OCI-LY7 (cell line): Measurements from ENCODE around the gene CDKL1. TPM values are rescaled to one million over a fixed set of nuclear protein-coding genes. Genes with fewer than 3 reads are reported as not detected.

Experiments used
- BruUV-seq: library from RNA; stranded (reverse); fragments of 400-500 nt; replicated peaks from 2 replicates; lab custom pipeline; 2021; lab: Mats Ljungman, UMichigan
- CTCF ChIA-PET: fragments of 300-600 bp; sonication (Branson Sonifier 250); formaldehyde crosslinking; loops from one replicate; lab custom pipeline; 2022; ENCODE audit warnings: antibody characterized with exemption; ENCODE audit not compliant: unreplicated experiment; lab: Charles Lee
- POLR2A ChIA-PET: fragments of 300-600 bp; sonication (Branson Sonifier 250); formaldehyde crosslinking; loops from one replicate; lab custom pipeline; 2022; ENCODE audit warnings: antibody characterized with exemption; lab: Charles Lee
- DNase-seq: peaks from one replicate; pipeline ENCODE4 v3.0.0-alpha.2; 2015; ENCODE audit warnings: low spot score
- H2AFZ ChIP-seq: fragments of 200-600 bp; sonication (generic), shearing (Covaris generic); 2 replicates; pipeline ENCODE4 v1.6.1; 2014; ENCODE audit warnings: mild to moderate bottlenecking, antibody characterized with exemption, low read length, moderate library complexity
- H3K27ac ChIP-seq: fragments of 200-600 bp; sonication (generic); 2 replicates; pipeline ENCODE4 v1.5.1; 2014; ENCODE audit warnings: mixed run types, low read depth, mild to moderate bottlenecking, moderate library complexity, low read length, inconsistent platforms; ENCODE audit not compliant: poor library complexity, severe bottlenecking
- H3K36me3 ChIP-seq: fragments of 200-600 bp; sonication (generic); 2 replicates; pipeline ENCODE4 v1.6.1; 2014; ENCODE audit warnings: mild to moderate bottlenecking, antibody characterized with exemption, low read length, moderate library complexity, mixed read lengths; ENCODE audit not compliant: insufficient read depth
- H3K4me1 ChIP-seq: fragments of 200-600 bp; sonication (generic); 2 replicates; pipeline ENCODE4 v1.5.1; 2014; ENCODE audit warnings: mild to moderate bottlenecking, low read length; ENCODE audit not compliant: insufficient read depth, poor library complexity, severe bottlenecking
- H3K4me2 ChIP-seq: fragments of 200-600 bp; sonication (generic); 2 replicates; pipeline ENCODE4 v1.6.1; 2014; ENCODE audit warnings: mild to moderate bottlenecking, low read length
- H3K4me3 ChIP-seq: fragments of 200-600 bp; sonication (generic); 2 replicates; pipeline ENCODE4 v1.5.1; 2014; ENCODE audit warnings: mild to moderate bottlenecking, low read depth, low read length; ENCODE audit not compliant: poor library complexity, severe bottlenecking
- H3K79me2 ChIP-seq: fragments of 200-600 bp; sonication (generic); 2 replicates; pipeline ENCODE4 v1.6.1; 2016; ENCODE audit warnings: low read depth, mild to moderate bottlenecking, low read length, moderate library complexity, mixed read lengths; ENCODE audit not compliant: insufficient read depth
- H3K9me2 ChIP-seq: fragments of 200-600 bp; sonication (generic); 2 replicates; pipeline ENCODE4 v1.6.1; 2016; ENCODE audit warnings: mild to moderate bottlenecking, low read length, mixed read lengths; ENCODE audit not compliant: insufficient read depth
- H3K9me3 ChIP-seq: fragments of 200-600 bp; sonication (generic); 2 replicates; pipeline ENCODE4 v1.6.1; 2014; ENCODE audit warnings: mild to moderate bottlenecking, mixed run types, low read length, mixed read lengths
- H4K20me1 ChIP-seq: fragments of 200-600 bp; sonication (generic); 2 replicates; pipeline ENCODE4 v1.6.1; 2014; ENCODE audit warnings: mild to moderate bottlenecking, antibody characterized with exemption, low read length, moderate library complexity, mixed read lengths; ENCODE audit not compliant: insufficient read depth
- EZH2phosphoT487 ChIP-seq: fragments of 200-600 bp; sonication (generic); IDR thresholded peaks from 2 replicates; pipeline ENCODE4 v1.6.1; 2018; ENCODE audit warnings: low read depth, borderline replicate concordance, mild to moderate bottlenecking, mixed run types, antibody characterized with exemption, low read length, moderate library complexity, mixed read lengths
- intact Hi-C: fragments of 100-400 bp; cut with micrococcal nuclease; formaldehyde crosslinking; loops from one replicate; pipeline ENCODE4 v1.10.0; 2022; ENCODE audit not compliant: unreplicated experiment
- total RNA-seq, 2 experiments: library from RNA; depleted of rRNA in 1 of 2; stranded (reverse); fragments of >200 nt in 1 of 2; shearing (Covaris generic) in 1 of 2; gene quantifications; 2 replicates each; pipeline ENCODE4 v1.2.3, GENCODE V29; 2014 to 2022
- TF ChIP-seq, protein P1 (sequence below): fragments of 200-600 bp; sonication (generic); conservative IDR thresholded peaks from 2 replicates; pipeline ENCODE4 v1.5.1; 2014; ENCODE audit warnings: mild to moderate bottlenecking, antibody characterized with exemption, low read length, moderate library complexity, mixed read lengths

CDKL1 gene
- total RNA-seq, 2 experiments from 2014 or later = 0.09 to 0.36 TPM

DNA sequence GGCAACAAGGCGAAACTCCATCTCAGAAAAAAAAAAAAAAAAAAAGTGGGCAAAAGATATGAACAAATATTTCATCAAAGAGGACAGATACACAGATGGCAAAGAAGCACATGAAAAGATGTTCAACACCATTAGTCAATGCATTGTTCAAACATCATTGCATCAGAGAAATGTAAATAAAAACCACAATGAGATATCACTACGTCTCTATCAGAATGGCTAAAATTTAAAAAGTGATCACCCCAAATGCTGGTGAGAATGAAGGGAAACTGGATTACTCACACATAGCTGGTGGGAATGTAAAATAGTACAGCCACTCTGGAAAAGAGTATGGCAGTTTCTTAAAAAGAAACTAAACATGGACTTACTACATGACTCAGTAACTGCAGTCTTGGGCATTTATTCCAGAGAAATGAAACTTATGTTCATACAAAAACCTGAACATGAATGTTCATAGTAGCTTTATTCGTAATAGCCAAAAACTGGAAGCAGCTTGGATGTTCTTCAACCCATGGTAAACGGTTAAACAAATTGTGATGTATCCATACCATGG lies 88.2 kb downstream of the CDKL1 start:
- peaks cover 25% of the 10 kb centered on the region; the same call in 1 of the 2 replicates for H3K79me2 ChIP-seq
- CTCF ChIA-PET = no interaction called here
- peaks cover 14% of the 10 kb centered on the region for H3K4me1 ChIP-seq
- H3K36me3 ChIP-seq = peaks cover under 1% of the 10 kb centered on the region
- H3K4me2 ChIP-seq = no peak overlapping the region
- H4K20me1 ChIP-seq = no peaks in the 10 kb centered on the region
- TF ChIP-seq EZH2phosphoT487 = no peak
- TF ChIP-seq, protein P1, sequence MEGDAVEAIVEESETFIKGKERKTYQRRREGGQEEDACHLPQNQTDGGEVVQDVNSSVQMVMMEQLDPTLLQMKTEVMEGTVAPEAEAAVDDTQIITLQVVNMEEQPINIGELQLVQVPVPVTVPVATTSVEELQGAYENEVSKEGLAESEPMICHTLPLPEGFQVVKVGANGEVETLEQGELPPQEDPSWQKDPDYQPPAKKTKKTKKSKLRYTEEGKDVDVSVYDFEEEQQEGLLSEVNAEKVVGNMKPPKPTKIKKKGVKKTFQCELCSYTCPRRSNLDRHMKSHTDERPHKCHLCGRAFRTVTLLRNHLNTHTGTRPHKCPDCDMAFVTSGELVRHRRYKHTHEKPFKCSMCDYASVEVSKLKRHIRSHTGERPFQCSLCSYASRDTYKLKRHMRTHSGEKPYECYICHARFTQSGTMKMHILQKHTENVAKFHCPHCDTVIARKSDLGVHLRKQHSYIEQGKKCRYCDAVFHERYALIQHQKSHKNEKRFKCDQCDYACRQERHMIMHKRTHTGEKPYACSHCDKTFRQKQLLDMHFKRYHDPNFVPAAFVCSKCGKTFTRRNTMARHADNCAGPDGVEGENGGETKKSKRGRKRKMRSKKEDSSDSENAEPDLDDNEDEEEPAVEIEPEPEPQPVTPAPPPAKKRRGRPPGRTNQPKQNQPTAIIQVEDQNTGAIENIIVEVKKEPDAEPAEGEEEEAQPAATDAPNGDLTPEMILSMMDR = no peak
- POLR2A ChIA-PET = interaction anchor here (0.7 kb wide), 3 partner anchors 301 to 692 kb away, joined by 3 to 4 read pairs (median 3); no protein-coding TSS in a partner anchor
- no peak overlapping the region for H3K27ac ChIP-seq
- H2AFZ ChIP-seq = no peak overlapping the region
- no peaks in the 10 kb centered on the region for H3K9me2 ChIP-seq
- H3K4me3 ChIP-seq = no peak overlapping the region
- DNase-seq = no peak
- no peaks in the 10 kb centered on the region; the same call in 1 of the 2 replicates for H3K9me3 ChIP-seq
- intact Hi-C loops = no loop called here
- BruUV-seq = no TSS peak

DNA sequence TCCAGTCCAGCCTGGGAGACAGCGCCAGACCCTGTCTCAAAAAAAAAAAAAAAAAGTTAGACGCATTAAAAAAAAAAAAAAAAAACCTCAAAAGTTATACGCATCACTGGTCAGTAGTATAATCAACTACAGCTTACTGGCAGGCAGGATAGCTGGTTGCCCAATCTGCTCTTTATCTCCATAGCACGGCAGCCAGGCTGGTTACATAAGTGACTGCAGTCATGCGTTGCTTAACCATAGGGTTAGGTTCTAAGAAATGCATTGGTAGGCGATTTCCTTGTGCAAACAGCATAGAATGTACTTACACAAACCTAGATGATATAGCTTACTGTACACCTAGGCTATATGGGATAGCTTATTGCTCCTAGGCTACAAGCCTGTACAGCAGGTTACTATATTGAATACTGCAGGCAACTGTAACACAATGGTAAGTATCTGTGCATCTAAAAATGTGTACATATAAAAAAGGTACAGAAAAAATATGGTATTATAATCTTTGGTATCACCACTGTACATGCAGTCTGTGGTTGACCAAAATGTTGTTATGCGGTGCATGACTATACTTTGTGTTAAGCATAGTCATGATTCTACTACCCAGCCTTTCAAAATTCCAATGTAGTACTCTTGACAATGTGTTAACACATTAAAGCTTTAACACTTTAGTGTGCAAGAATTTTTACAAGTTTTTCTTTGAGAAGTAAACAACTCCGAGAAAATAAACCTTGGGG lies 92.8 kb downstream of the CDKL1 start:
- intact Hi-C loops = no loop called here
- CTCF ChIA-PET = no interaction called here
- H4K20me1 ChIP-seq = no peaks in the 10 kb centered on the region
- H3K9me2 ChIP-seq = no peaks in the 10 kb centered on the region
- DNase-seq = no peak
- H3K36me3 ChIP-seq = peaks cover 34% of the 10 kb centered on the region
- BruUV-seq = no TSS peak
- H3K9me3 ChIP-seq = no peaks in the 10 kb centered on the region
- no peak overlapping the region for H2AFZ ChIP-seq
- TF ChIP-seq, protein P1 = no peak
- TF ChIP-seq EZH2phosphoT487 = no peak
- H3K4me1 ChIP-seq = no peaks in the 10 kb centered on the region
- no peaks in the 10 kb centered on the region for H3K79me2 ChIP-seq
- H3K4me2 ChIP-seq = no peak overlapping the region
- H3K27ac ChIP-seq = no peak overlapping the region
- no peak overlapping the region for H3K4me3 ChIP-seq
- POLR2A ChIA-PET = interaction anchor here (0.6 to 0.7 kb wide), 2 partner anchors 244 to 485 kb away, joined by 3 to 6 read pairs; no protein-coding TSS in a partner anchor

DNA sequence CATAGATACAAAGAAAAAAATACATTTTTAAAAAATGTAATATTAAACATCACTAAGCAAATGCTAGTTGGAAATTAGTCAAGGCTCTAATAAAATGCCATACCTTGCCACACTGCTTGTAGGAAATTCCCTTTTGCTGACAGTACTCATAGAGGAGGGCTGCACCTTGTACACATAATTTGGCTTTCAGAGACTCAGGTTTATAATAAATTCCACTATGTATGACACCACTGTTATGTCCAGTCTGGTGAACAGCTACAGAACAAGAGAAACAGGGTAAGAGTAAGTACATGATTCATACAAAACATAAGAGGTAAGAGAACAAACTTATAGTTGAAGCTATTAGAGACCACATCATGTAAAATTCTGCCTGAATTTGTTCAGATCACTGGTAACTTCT lies 94.8 kb downstream of the CDKL1 start:
- no peaks in the 10 kb centered on the region for H3K9me2 ChIP-seq
- peaks cover 34% of the 10 kb centered on the region for H3K36me3 ChIP-seq
- DNase-seq = no peak
- ChIA-PET CTCF (no interaction called here), POLR2A (interaction anchor here (1.1 kb wide), 1 partner anchor 10 kb away, joined by 3 read pairs; the partner anchor contains the start of genes DMAC2L and L2HGDH)
- no TSS peak for BruUV-seq
- H3K27ac ChIP-seq = no peak overlapping the region
- TF ChIP-seq, protein P1 = no peak
- TF ChIP-seq EZH2phosphoT487 = no peak
- intact Hi-C loops = no loop called here
- no peaks in the 10 kb centered on the region for H3K9me3 ChIP-seq
- no peaks in the 10 kb centered on the region for H4K20me1 ChIP-seq
- no peak overlapping the region for H3K4me3 ChIP-seq
- no peak overlapping the region for H3K4me2 ChIP-seq
- no peaks in the 10 kb centered on the region for H3K79me2 ChIP-seq
- no peak overlapping the region for H2AFZ ChIP-seq
- H3K4me1 ChIP-seq = no peaks in the 10 kb centered on the region
